Testis (tissue), 3 donors: ENCODE results near the gene SORT1. TPM values are rescaled to one million over a fixed set of nuclear protein-coding genes. Genes with fewer than 3 reads are reported as not detected.
A peak's percentile ranks its signal among the peaks of the same experiment; 100 is the strongest.

ENCODE experiments used
- DNase-seq: peaks from one replicate; pipeline ENCODE4 v3.0.0-alpha.2; 2019
- H3K27ac ChIP-seq, 2 donors: fragments of 200-600 bp; sonication (generic); one replicate each; pipeline ENCODE4 v1.5.1; 2019
- H3K27me3 ChIP-seq: fragments of 200-600 bp; sonication (generic); one replicate; pipeline ENCODE4 v1.5.1; 2019
- H3K36me3 ChIP-seq: fragments of 200-600 bp; sonication (generic); one replicate; pipeline ENCODE4 v1.5.1; 2017; ENCODE audit warnings: low read depth; ENCODE audit errors: missing control alignments
- H3K4me1 ChIP-seq: fragments of 200-600 bp; sonication (generic); one replicate; pipeline ENCODE4 v1.5.1; 2019
- H3K4me3 ChIP-seq, 2 donors: fragments of 200-600 bp; sonication (generic); one replicate each; pipeline ENCODE4 v1.5.1; 2017 to 2019
- H3K9me3 ChIP-seq: fragments of 200-600 bp; sonication (generic); one replicate; pipeline ENCODE4 v1.5.1; 2017
- POLR2A ChIP-seq: fragments of 450-650 bp; IDR thresholded peaks from one replicate; pipeline ENCODE4 v1.6.1; 2017; ENCODE audit warnings: antibody characterized with exemption, mild to moderate bottlenecking, moderate library complexity
- whole genome bisulfite sequencing, 2 donors: methylation state at CpG; one replicate each; pipeline ENCODE4 v1.1.5; 2018; 5-methylcytosine and 5-hydroxymethylcytosine counted together
- intact Hi-C: fragments of 100-400 bp; cut with DNase I; formaldehyde crosslinking; loops from one replicate; pipeline ENCODE4 v1.15.1; 2023; ENCODE audit warnings: low total_unique reads
- polyA plus RNA-seq: library from polyadenylated mRNA; stranded (reverse); fragments of 350-450 nt; fragmentation: Illumina TruSeq; extraction: RNeasy Lipid Tissue Mini Kit (QIAGEN cat#74804); gene quantifications from one replicate; pipeline ENCODE4 v1.2.3, GENCODE V29; 2014; ENCODE audit warnings: low read depth, low replicate concordance; ENCODE audit not compliant: insufficient read depth
- total RNA-seq, 2 donors: library from RNA; depleted of rRNA; stranded (reverse); fragments of >200 nt; gene quantifications; one replicate each; pipeline ENCODE4 v1.2.3, GENCODE V29; 2016
- TF ChIP-seq, protein P1 (sequence below), 3 experiments: fragments of 450-650 bp in 2 of 3; fragments of 200-600 bp in 1 of 3; sonication (generic) in 1 of 3; IDR thresholded peaks; one replicate each; pipeline ENCODE4 v1.5.1; 2016 to 2019; ENCODE audit warnings: antibody characterized with exemption in 3 of 3, mild to moderate bottlenecking in 2 of 3, moderate library complexity in 1 of 3

Gene SORT1
- total and polyA plus RNA-seq, 3 donors from 2014 or later = 110 to 212 (median 174) TPM

DNA sequence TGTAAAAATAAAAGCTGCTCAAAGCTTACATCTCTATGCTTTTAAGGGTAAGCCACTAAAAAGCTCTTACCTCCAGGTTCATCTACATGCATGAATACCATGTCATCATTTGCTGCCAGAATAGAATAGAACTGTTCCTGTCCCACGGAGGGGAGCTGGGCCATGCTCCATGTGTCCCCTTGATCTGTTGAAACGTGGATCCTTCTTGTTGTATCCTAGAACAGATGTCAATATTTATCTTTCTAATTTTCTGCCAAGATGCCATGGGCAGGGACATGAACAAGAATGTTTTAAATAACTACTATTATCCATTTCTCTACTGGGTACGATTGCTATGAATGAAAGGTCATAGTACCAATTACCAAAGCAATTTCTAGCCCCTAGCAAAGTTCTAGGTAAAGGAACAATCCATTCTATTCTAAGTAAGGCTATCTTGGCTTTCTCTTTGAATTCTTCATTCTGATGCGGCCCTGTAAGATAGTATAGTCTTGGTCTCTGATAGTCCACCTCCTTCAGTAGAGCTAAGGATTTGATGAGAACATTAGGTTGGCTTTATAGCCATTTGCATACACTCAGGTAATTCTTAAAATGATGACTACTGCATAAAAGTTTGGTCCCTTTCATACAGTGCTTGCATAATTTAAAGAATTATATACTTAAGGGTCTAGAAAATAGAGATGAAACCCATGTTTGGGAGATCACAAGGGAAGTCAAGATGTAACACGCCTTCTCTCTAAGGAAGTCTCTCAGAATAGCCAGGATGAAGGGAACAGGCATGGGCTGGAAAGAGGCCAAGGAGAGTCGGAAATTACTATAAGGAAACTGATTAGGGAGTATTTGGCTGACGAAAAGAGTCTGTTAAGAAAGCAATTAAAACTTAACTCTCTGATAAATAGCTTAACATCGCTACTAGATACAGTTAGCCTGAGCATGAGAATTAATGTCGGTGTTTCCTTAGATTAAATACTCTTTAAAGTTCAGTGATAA lies 55.5 kb downstream of the SORT1 start:
- intact Hi-C loops = no loop called here

GRCh38 chr1:109338608-109339007 lies 59.1 kb downstream of the SORT1 start:
- 97 to 100% methylated on average over 3 of the region's 3 CpGs for WGBS, 2 donors
- Histone ChIP-seq H3K4me3 (no peak overlapping the region), H3K9me3 (no peaks in the 10 kb centered on the region), H3K27me3 (no peaks in the 10 kb centered on the region), H3K27ac (no peak overlapping the region), H3K4me1 (peaks cover 5% of the 10 kb centered on the region), H3K36me3 (no peaks in the 10 kb centered on the region)
- intact Hi-C loops = no loop called here
- TF ChIP-seq, protein P1, sequence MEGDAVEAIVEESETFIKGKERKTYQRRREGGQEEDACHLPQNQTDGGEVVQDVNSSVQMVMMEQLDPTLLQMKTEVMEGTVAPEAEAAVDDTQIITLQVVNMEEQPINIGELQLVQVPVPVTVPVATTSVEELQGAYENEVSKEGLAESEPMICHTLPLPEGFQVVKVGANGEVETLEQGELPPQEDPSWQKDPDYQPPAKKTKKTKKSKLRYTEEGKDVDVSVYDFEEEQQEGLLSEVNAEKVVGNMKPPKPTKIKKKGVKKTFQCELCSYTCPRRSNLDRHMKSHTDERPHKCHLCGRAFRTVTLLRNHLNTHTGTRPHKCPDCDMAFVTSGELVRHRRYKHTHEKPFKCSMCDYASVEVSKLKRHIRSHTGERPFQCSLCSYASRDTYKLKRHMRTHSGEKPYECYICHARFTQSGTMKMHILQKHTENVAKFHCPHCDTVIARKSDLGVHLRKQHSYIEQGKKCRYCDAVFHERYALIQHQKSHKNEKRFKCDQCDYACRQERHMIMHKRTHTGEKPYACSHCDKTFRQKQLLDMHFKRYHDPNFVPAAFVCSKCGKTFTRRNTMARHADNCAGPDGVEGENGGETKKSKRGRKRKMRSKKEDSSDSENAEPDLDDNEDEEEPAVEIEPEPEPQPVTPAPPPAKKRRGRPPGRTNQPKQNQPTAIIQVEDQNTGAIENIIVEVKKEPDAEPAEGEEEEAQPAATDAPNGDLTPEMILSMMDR (IDR thresholded peaks at IDR 0.05) = no peak
- no peak for TF ChIP-seq POLR2A
- DNase-seq = no peak

More for the DNA sequence above, 55.5 kb downstream of the SORT1 start:
- no peaks in the 10 kb centered on the region for H3K9me3 ChIP-seq
- DNase-seq = no peak
- no peaks in the 10 kb centered on the region for H3K36me3 ChIP-seq
- peaks cover 5% of the 10 kb centered on the region for H3K4me1 ChIP-seq
- no peak overlapping the region for H3K4me3 ChIP-seq
- no peak for TF ChIP-seq POLR2A
- TF ChIP-seq, protein P1 (IDR thresholded peaks at IDR 0.05) = no peak
- H3K27me3 ChIP-seq = no peaks in the 10 kb centered on the region
- peak overlapping the region in 1 of 2 donors; percentile 23 for H3K27ac ChIP-seq
- 57 to 64% methylated on average over 9 of the region's 9 CpGs for WGBS, 2 donors

DNA sequence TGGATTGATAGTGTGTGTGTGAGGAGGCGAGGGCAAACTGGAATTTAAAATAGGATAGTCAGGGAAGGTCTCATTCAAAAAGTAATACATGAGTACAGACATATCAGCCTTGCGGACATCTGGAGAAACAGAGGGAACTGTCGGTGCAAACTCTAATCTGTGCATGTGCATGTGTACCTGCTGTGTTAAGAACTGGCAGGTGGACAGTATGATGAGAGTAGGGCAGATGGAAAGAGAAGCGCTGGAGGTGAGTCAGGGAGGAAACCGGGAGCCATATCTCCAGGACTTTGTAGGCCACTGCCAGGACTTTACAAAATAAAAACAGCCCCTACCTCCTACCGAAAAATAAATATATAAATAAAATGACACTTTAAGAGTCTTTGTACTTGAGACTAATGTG lies 59.6 kb downstream of the SORT1 start:
- H3K36me3 ChIP-seq = no peaks in the 10 kb centered on the region
- TF ChIP-seq, protein P1 (IDR thresholded peaks at IDR 0.05) = no peak
- TF ChIP-seq POLR2A = no peak
- H3K27ac ChIP-seq = no peak overlapping the region
- no peaks in the 10 kb centered on the region for H3K9me3 ChIP-seq
- H3K27me3 ChIP-seq = no peaks in the 10 kb centered on the region
- WGBS, 2 donors = 90 to 98% methylated on average over 6 of the region's 6 CpGs
- no peak for DNase-seq
- intact Hi-C loops = no loop called here
- no peak overlapping the region for H3K4me3 ChIP-seq
- H3K4me1 ChIP-seq = peaks cover 5% of the 10 kb centered on the region

DNA sequence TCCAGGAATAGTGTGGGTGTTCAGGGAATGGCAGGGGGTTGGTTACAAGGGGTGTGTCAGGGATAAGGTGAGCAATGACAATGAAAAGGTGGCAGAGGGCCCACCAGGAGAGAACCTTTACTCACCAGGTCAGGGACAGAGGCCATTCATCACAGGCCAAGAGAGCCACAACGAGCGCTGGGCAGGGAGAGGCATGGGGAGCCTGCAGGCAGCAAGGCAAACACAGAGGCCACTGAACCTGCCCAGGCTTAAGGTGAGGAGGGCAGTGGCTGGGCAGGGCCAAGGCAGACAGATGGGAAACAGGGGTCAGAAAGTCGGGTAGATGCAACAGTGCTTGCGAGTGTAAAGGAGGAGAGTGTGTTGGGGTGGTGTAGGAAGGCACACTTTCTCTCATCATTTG lies 62.6 kb downstream of the SORT1 start:
- H3K4me1 ChIP-seq = no peaks in the 10 kb centered on the region
- no peak overlapping the region for H3K4me3 ChIP-seq
- no peaks in the 10 kb centered on the region for H3K36me3 ChIP-seq
- no peaks in the 10 kb centered on the region for H3K9me3 ChIP-seq
- intact Hi-C loops = no loop called here
- TF ChIP-seq POLR2A = no peak
- TF ChIP-seq, protein P1 (IDR thresholded peaks at IDR 0.05) = no peak
- DNase-seq = no peak
- no peak overlapping the region for H3K27ac ChIP-seq
- WGBS, 2 donors = 80 to 95% methylated on average over 4 of the region's 4 CpGs
- no peaks in the 10 kb centered on the region for H3K27me3 ChIP-seq
